HepG2 (cell line): ENCODE measurements around the gene SFXN5. TPM values are rescaled to one million over a fixed set of nuclear protein-coding genes. Genes with fewer than 3 reads are reported as not detected.

Experiments used
- BRD4 ChIP-seq: sonication (generic); formaldehyde crosslinking; IDR thresholded peaks from 2 replicates; pipeline ENCODE4 v1.4.0; 2020; ENCODE audit warnings: missing genetic modification reagents
- CC2D1A ChIP-seq: sonication (generic); formaldehyde crosslinking; IDR thresholded peaks from 2 replicates; pipeline ENCODE4 v1.8.1; 2023; ENCODE audit warnings: mild to moderate bottlenecking, missing genetic modification reagents
- HES4 ChIP-seq: sonication (generic); formaldehyde crosslinking; IDR thresholded peaks from 2 replicates; pipeline ENCODE4 v1.9.0; 2021; ENCODE audit warnings: mild to moderate bottlenecking, missing genetic modification reagents, borderline replicate concordance
- HNRNPUL1 ChIP-seq: fragments of 200-400 bp; formaldehyde crosslinking; IDR thresholded peaks from 2 replicates; pipeline ENCODE4 v1.6.1; 2017; ENCODE audit warnings: low read depth, mild to moderate bottlenecking, low read length, moderate library complexity
- KAT2B ChIP-seq: fragments of 150-350 bp; IDR thresholded peaks from 2 replicates; pipeline ENCODE4 v1.6.1; 2014; ENCODE audit warnings: low read depth, low read length, borderline replicate concordance
- MATR3 ChIP-seq: sonication (generic); formaldehyde crosslinking; IDR thresholded peaks from 2 replicates; pipeline ENCODE4 v1.4.0; 2020; ENCODE audit warnings: missing genetic modification reagents
- NCOA1 ChIP-seq: sonication (generic); formaldehyde crosslinking; IDR thresholded peaks from 2 replicates; pipeline ENCODE4 v1.9.0; 2021; ENCODE audit warnings: missing genetic modification reagents
- NFE2L1 ChIP-seq: sonication (generic); formaldehyde crosslinking; IDR thresholded peaks from 2 replicates; pipeline ENCODE4 v1.4.0; 2020; ENCODE audit warnings: missing genetic modification reagents, mild to moderate bottlenecking, borderline replicate concordance
- NRL ChIP-seq: sonication (generic); formaldehyde crosslinking; IDR thresholded peaks from 2 replicates; pipeline ENCODE4 v1.5.0; 2020; ENCODE audit warnings: missing genetic modification reagents, mild to moderate bottlenecking, moderate library complexity, borderline replicate concordance
- RFX3 ChIP-seq: IDR thresholded peaks from 2 replicates; pipeline ENCODE4 v1.6.1; 2016; ENCODE audit warnings: missing biosample characterization, missing genetic modification reagents
- RNF2 ChIP-seq: fragments of 450-650 bp; conservative IDR thresholded peaks from 2 replicates; pipeline ENCODE4 v1.6.1; 2016; ENCODE audit warnings: low read depth
- RNF219 ChIP-seq: sonication (generic); formaldehyde crosslinking; IDR thresholded peaks from 2 replicates; pipeline ENCODE4 v1.5.0; 2020; ENCODE audit warnings: mild to moderate bottlenecking, missing genetic modification reagents
- SIN3A ChIP-seq: IDR thresholded peaks from 2 replicates; pipeline ENCODE4 v1.6.1; 2011; ENCODE audit warnings: low read depth, mild to moderate bottlenecking, control low read depth, low read length, borderline replicate concordance
- THAP9 ChIP-seq: sonication (generic); formaldehyde crosslinking; IDR thresholded peaks from 2 replicates; pipeline ENCODE4; 2020; ENCODE audit warnings: missing genetic modification reagents, mild to moderate bottlenecking, borderline replicate concordance
- TRIM24 ChIP-seq: sonication (generic); formaldehyde crosslinking; IDR thresholded peaks from 2 replicates; pipeline ENCODE4 v1.8.0; 2022; ENCODE audit warnings: mild to moderate bottlenecking, missing genetic modification reagents
- ZNF17 ChIP-seq: sonication (generic); formaldehyde crosslinking; IDR thresholded peaks from 2 replicates; pipeline ENCODE4 v1.5.0; 2020; ENCODE audit warnings: mild to moderate bottlenecking, missing genetic modification reagents
- ZNF230 ChIP-seq: sonication (generic); formaldehyde crosslinking; IDR thresholded peaks from 2 replicates; pipeline ENCODE4 v1.4.0; 2020; ENCODE audit warnings: mild to moderate bottlenecking, missing genetic modification reagents
- ZNF451 ChIP-seq: sonication (generic); formaldehyde crosslinking; IDR thresholded peaks from 2 replicates; pipeline ENCODE4 v1.5.0; 2020; ENCODE audit warnings: mild to moderate bottlenecking, missing genetic modification reagents
- ZNF510 ChIP-seq: sonication (generic); formaldehyde crosslinking; IDR thresholded peaks from 2 replicates; pipeline ENCODE4 v1.4.0; 2020; ENCODE audit warnings: low read depth, mild to moderate bottlenecking, missing genetic modification reagents
- ZNF773 ChIP-seq: sonication (generic); formaldehyde crosslinking; IDR thresholded peaks from 2 replicates; pipeline ENCODE4 v1.4.0; 2020; ENCODE audit warnings: missing genetic modification reagents, borderline replicate concordance
- ZNF780A ChIP-seq: sonication (generic); formaldehyde crosslinking; IDR thresholded peaks from 2 replicates; pipeline ENCODE4 v1.8.0; 2022; ENCODE audit warnings: mild to moderate bottlenecking, missing genetic modification reagents, moderate library complexity
- ZNF790 ChIP-seq: sonication (generic); formaldehyde crosslinking; IDR thresholded peaks from 2 replicates; pipeline ENCODE4 v1.8.0; 2022; ENCODE audit warnings: missing genetic modification reagents, mild to moderate bottlenecking, borderline replicate concordance
- ZNF816 ChIP-seq: sonication (generic); formaldehyde crosslinking; IDR thresholded peaks from 2 replicates; pipeline ENCODE4 v1.8.0; 2022; ENCODE audit warnings: missing genetic modification reagents, mild to moderate bottlenecking, borderline replicate concordance
- ZSCAN9 ChIP-seq: IDR thresholded peaks from 2 replicates; pipeline ENCODE4 v1.6.1; 2016; ENCODE audit warnings: borderline replicate concordance
- polyA plus RNA-seq, 8 experiments: library from polyadenylated mRNA; depleted of rRNA in 3 of 8; stranded (reverse) in 7 of 8; unstranded in 1 of 8; fragments of >200 nt; fragmentation: Illumina TruSeq in 4 of 8; extraction: Trizol in 4 of 8; gene quantifications; 2 replicates each; pipeline versions ENCODE4 v1.2.1 to v1.2.3, GENCODE V29; 2011 to 2016; ENCODE audit warnings: low read depth in 4 of 8, missing spikeins in 1 of 8, mixed read lengths in 1 of 8; ENCODE audit not compliant: insufficient read depth in 1 of 8
- total RNA-seq, 5 experiments: library from RNA; depleted of rRNA; stranded (reverse); fragments of >200 nt; fragmentation: Illumina TruSeq; extraction: Trizol; gene quantifications; 2 replicates each; pipeline ENCODE4 v1.2.3, GENCODE V29; 2016; ENCODE audit warnings: low read depth in 1 of 5
- TF ChIP-seq, protein P1 (sequence below): IDR thresholded peaks from 2 replicates; pipeline ENCODE4 v1.6.1; 2016; ENCODE audit warnings: low read depth, control low read depth

SFXN5 gene
- total and polyA plus RNA-seq, 2 of the 13 experiments (the other 11 are each of a cell fraction or from before 2014, with no cell fraction given): 34.9 to 37.4 TPM

DNA sequence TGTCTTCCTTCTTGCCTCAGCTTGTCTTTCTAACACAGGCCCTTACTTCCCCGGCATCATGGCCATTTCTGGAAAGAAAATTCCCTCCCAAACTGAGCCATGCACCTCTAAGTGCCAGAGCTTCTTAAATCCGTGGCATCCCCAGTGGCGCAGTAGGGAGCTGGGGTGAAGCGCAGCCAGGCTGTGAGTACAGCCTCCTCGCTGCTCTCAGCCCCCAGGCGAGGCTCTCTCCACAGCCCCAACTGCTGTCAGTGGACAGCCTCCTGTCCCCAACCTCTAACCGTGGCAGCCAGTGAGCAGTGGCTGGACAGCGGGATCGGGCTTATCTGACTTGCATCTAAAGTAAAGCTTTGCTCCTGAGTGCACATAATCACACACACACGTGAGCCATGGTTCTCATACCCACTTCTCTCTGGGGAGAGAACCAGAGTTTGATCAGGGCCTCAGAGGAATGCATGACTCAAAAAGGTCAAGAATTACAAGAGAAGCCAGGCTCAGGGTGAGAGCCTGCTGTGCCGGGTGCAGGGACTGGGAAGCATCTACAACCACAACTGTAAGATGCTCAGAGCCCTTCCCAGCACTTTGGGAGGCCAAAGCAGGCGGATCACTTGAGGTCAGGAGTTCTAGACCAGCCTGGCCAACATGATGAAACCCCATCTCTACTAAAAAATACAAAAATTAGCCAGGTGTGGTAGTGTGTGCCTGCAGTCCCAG lies 50.7 kb downstream of the SFXN5 start (continued):
- peak; percentile 81; the same call in 1 of the 2 replicates for TF ChIP-seq ZNF230
- TF ChIP-seq ZNF510 (CRISPR knock-in tag): no peak; the same call in 1 of the 2 replicates
- no peak for TF ChIP-seq ZNF451 (CRISPR knock-in tag)
- TF ChIP-seq RNF219 (CRISPR knock-in tag): peak; percentile 85; the same call in 1 of the 2 replicates
- no peak for TF ChIP-seq ZNF780A (CRISPR knock-in tag)
- peak; percentile 73 for TF ChIP-seq HES4 (CRISPR knock-in tag)
- no peak; the same call in 1 of the 2 replicates for TF ChIP-seq ZNF816 (CRISPR knock-in tag)
- no peak for TF ChIP-seq ZNF773 (CRISPR knock-in tag)
- TF ChIP-seq CC2D1A (CRISPR knock-in tag): no peak
- TF ChIP-seq NRL (CRISPR knock-in tag): peak; percentile 67
- no peak for TF ChIP-seq TRIM24 (CRISPR knock-in tag)
- no peak for TF ChIP-seq SIN3A
- TF ChIP-seq ZNF790: no peak
- TF ChIP-seq NCOA1 (CRISPR knock-in tag): no peak
- TF ChIP-seq ZNF17 (CRISPR knock-in tag): no peak
- peak; percentile 24; the same call in 1 of the 2 replicates for TF ChIP-seq THAP9 (CRISPR knock-in tag)
- TF ChIP-seq, protein P1, sequence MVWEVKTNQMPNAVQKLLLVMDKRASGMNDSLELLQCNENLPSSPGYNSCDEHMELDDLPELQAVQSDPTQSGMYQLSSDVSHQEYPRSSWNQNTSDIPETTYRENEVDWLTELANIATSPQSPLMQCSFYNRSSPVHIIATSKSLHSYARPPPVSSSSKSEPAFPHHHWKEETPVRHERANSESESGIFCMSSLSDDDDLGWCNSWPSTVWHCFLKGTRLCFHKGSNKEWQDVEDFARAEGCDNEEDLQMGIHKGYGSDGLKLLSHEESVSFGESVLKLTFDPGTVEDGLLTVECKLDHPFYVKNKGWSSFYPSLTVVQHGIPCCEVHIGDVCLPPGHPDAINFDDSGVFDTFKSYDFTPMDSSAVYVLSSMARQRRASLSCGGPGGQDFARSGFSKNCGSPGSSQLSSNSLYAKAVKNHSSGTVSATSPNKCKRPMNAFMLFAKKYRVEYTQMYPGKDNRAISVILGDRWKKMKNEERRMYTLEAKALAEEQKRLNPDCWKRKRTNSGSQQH: peak; percentile 60; the same call in 1 of the 2 replicates
- no peak; the same call in none of the 2 replicates for TF ChIP-seq ZSCAN9 (CRISPR knock-in tag)
- TF ChIP-seq HNRNPUL1: no peak
- TF ChIP-seq BRD4 (CRISPR knock-in tag): no peak
- no peak for TF ChIP-seq RFX3 (CRISPR knock-in tag)
- no peak for TF ChIP-seq NFE2L1 (CRISPR knock-in tag)
- TF ChIP-seq KAT2B: no peak
- no peak for TF ChIP-seq RNF2
- no peak for TF ChIP-seq MATR3
